Measurements from ENCODE around the gene MAN2A1.

GRCh38 chr5:109674596-109674995 lies 15.1 kb upstream of the MAN2A1 start:
- TF ChIP-seq, protein P1, sequence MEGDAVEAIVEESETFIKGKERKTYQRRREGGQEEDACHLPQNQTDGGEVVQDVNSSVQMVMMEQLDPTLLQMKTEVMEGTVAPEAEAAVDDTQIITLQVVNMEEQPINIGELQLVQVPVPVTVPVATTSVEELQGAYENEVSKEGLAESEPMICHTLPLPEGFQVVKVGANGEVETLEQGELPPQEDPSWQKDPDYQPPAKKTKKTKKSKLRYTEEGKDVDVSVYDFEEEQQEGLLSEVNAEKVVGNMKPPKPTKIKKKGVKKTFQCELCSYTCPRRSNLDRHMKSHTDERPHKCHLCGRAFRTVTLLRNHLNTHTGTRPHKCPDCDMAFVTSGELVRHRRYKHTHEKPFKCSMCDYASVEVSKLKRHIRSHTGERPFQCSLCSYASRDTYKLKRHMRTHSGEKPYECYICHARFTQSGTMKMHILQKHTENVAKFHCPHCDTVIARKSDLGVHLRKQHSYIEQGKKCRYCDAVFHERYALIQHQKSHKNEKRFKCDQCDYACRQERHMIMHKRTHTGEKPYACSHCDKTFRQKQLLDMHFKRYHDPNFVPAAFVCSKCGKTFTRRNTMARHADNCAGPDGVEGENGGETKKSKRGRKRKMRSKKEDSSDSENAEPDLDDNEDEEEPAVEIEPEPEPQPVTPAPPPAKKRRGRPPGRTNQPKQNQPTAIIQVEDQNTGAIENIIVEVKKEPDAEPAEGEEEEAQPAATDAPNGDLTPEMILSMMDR (conservative IDR thresholded peaks at IDR 0.05; ENCODE audit: low read depth in 2 of 2): no peak
- TF ChIP-seq POLR2AphosphoS5 (IDR thresholded peaks at IDR 0.05; ENCODE audit: low read depth) (no peak), REST (IDR thresholded peaks at IDR 0.05; ENCODE audit: unreplicated experiment) (no peak), EZH2 (IDR thresholded peaks at IDR 0.05; ENCODE audit: low read depth, unreplicated experiment) (no peak), JUNB (IDR thresholded peaks at IDR 0.05; ENCODE audit: unreplicated experiment) (no peak), EZH2phosphoT487 (IDR thresholded peaks at IDR 0.05; ENCODE audit: unreplicated experiment) (no peak), NANOG (IDR thresholded peaks at IDR 0.05; ENCODE audit: borderline replicate concordance) (no peak), ZNF114 (CRISPR knock-in tag; IDR thresholded peaks at IDR 0.05) (no peak)
